Neural cell (in vitro differentiated cells): Measurements from ENCODE around the gene PTPRU.

Source experiments
- CTCF ChIP-seq: fragments of 450-650 bp; IDR thresholded peaks from 2 replicates; pipeline ENCODE4 v1.5.1; 2014; ENCODE audit warnings: antibody characterized with exemption, mild to moderate bottlenecking, moderate library complexity; ENCODE audit not compliant: poor library complexity, severe bottlenecking
- EZH2 ChIP-seq: fragments of 200-600, 300-800 bp; shearing (Covaris generic), sonication (generic); IDR thresholded peaks from 2 replicates; pipeline ENCODE4 v1.6.1; 2014; ENCODE audit warnings: antibody characterized with exemption, low read length, borderline replicate concordance, mild to moderate bottlenecking; ENCODE audit not compliant: insufficient read depth, poor library complexity, severe bottlenecking
- MXI1 ChIP-seq: fragments of 450-650 bp; conservative IDR thresholded peaks from 2 replicates; pipeline ENCODE4 v1.6.1; 2014; ENCODE audit warnings: antibody characterized with exemption, mild to moderate bottlenecking; ENCODE audit not compliant: poor library complexity, severe bottlenecking
- RAD21 ChIP-seq: fragments of 450-650 bp; conservative IDR thresholded peaks from 2 replicates; pipeline ENCODE4 v1.6.1; 2014; ENCODE audit warnings: antibody characterized with exemption, mild to moderate bottlenecking, moderate library complexity
- REST ChIP-seq: IDR thresholded peaks from 2 replicates; pipeline ENCODE4 v1.6.1; 2012; ENCODE audit warnings: borderline replicate concordance
- SMC3 ChIP-seq: fragments of 450-650 bp; conservative IDR thresholded peaks from 2 replicates; pipeline ENCODE4 v1.6.1; 2014; ENCODE audit warnings: antibody characterized with exemption, mild to moderate bottlenecking, moderate library complexity; ENCODE audit not compliant: poor library complexity
- TAF1 ChIP-seq: IDR thresholded peaks from 2 replicates; pipeline ENCODE4 v1.6.1; 2012; ENCODE audit warnings: low read depth

DNA sequence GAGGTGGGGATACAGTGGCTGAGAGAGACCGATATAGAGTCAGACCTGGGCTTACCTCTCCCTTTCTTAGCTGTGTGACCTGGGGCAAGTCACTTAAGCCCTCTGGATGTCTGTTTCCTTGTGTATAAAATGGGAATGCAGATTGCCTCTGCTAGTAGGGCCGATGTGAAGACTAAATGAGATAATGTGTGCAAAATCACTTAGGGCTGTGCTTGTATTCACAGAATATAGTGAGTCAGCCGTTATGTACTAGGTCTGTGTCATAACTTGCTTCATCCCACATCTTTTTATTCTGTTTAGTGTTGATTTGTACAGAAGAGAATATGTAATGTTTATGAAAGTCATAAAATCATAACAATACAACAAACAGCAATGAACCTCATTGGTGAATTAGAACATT lies 56.0 kb downstream of the PTPRU start:
- TF ChIP-seq CTCF = no peak
- TF ChIP-seq REST = no peak
- TF ChIP-seq MXI1 = no peak
- no peak for TF ChIP-seq EZH2
- TF ChIP-seq TAF1 = no peak
- TF ChIP-seq RAD21 = no peak
- TF ChIP-seq SMC3 = no peak
